ENCODE measurements around the gene MYO5C.
A peak's percentile ranks its signal among the peaks of the same experiment; 100 is the strongest.
"Not testable (repeated sequence)": the region's sequence is repeated elsewhere in the genome, so short reads cannot be mapped to it uniquely, and the experiment has no call there.

Gene MYO5C

GRCh38 chr15:52200831-52201365 lies 94.7 kb downstream of the MYO5C start:
- DNase-seq = no peak

- no peak for DNase-seq
Measured at GRCh38 chr15:52199271-52199670, 96.3 kb downstream of the MYO5C start.

DNA sequence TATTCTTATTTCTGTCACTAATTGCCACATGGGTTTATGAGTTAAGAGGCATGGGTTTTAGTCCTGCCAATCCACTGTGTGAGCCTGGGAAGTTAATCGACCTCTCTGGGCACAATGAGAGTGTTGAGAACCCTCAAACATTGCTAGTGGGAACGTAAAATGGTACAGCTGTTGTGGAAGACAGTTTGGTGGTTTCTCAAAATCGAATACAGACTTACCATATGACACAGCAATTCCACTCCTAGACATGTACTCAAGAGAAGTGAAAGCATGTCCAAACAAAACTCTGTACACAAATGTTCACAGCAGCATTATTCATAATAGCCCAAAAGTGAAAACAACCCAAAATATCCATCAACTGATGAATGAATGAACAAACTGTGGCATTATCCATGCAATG lies 98.7 kb downstream of the MYO5C start:
- DNase-seq = no peak

DNA sequence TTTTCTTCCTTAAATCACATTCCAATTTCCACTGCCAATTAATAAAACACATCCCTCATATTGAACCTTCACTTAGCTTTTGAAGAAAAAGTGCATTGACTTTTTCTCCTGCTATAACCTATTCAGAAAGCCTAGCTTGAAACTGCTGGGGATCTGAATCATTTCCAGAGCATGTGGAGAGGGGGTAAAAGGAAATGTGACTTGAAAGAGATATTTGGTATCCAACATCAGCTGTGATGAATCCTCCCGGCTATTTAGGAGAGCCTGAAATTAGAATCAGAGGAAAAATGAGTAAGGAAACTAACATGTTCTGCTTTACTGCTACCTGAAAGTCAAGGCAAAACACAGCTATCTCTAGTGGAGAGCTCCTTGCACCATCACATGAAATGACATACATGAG lies 101.8 kb downstream of the MYO5C start:
- no peak for DNase-seq

- no peak for DNase-seq
Measured at GRCh38 chr15:52193321-52193720, 102.3 kb downstream of the MYO5C start.

- no peak for DNase-seq
Measured at GRCh38 chr15:52191207-52191606, 104.4 kb downstream of the MYO5C start, which contains the start of gene GNB5. GNB5 (minus strand) TSS chr15:52191392; CDS start chr15:52184676, 6,716 bp downstream.

- no peak for DNase-seq
Measured at GRCh38 chr15:52186651-52187486, 108.7 kb downstream of the MYO5C start.

GRCh38 chr15:52185151-52185561 lies 110.4 kb downstream of the MYO5C start:
- no peak for DNase-seq

DNA sequence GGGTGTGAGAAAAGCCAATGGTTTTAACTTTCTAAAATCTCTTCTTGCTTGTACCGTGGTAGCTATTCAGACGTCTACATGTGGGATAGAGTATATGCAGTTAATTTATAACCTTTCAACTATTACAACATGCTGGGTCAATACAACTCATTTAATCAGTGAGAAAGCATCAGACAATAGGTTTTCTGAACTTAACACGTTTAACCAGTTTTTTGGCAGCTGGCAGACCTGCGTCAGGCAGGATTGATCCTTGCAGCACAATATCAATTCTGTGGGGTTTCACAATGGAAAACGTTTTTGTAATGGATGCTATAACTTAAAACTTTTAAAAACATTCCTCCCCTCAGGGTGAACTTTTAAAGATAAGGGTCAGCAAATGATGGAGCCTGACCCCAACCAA lies 110.9 kb downstream of the MYO5C start:
- DNase-seq = no peak

DNA sequence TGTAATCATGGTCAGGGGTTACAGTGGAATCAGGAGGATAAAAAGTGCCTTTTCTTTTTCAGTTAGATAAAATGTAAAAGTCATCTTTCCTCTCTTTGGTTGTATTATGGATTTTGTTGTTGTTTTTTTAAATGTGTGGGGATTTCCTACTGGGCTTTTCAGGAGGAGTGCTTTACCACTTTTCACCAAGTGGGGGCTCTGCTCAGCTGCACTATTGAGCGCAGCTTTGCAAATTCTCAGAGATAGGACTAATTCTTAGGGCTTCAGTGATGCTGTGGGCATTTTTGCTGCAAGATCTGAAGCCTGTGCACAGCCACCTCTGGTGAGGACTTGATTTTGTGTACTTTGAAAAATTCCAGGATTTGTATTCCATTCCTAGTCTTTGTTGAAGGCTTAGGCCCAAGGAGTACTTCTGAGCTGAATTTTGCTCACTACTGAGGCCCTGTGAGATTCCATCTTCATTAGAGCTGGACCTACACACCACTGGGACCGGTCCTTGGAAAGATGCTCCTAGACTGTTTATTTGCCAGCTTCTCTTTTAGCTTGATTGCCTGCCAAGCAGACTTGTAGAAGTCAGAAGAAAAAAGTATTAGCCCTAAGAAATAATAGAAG lies 111.9 kb downstream of the MYO5C start:
- no peak for DNase-seq

- no peak for DNase-seq
Measured at GRCh38 chr15:52181938-52182780, 113.4 kb downstream of the MYO5C start.

DNA sequence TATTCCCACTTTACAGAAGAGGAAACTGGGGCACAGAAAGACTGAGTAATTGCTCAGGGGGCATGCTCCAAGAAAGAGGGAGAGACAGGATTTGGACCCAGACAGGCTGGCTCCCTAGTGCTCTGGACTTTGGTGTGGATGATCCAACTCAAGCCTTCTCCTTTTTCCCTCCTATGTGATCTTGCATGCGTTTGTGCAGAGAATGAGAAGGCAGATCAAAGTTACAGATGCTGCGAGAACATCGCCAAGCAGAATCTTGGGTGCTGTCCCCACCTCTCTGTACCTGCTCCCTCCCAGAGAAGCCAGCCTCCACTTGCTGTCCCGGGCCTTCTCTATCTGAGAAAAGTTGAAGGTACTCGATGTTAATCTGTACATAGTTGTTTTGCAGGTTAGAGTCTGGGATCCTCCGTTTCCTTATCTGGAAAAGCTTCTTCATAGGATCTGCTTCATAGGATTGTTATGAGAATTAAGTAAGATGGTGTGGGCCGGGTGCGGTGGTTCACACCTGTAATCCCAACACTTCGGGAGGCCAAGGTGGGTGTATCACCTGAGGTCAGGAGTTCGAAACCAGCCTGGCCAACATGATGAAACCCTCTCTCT lies 114.7 kb downstream of the MYO5C start:
- DNase-seq = no peak

DNA sequence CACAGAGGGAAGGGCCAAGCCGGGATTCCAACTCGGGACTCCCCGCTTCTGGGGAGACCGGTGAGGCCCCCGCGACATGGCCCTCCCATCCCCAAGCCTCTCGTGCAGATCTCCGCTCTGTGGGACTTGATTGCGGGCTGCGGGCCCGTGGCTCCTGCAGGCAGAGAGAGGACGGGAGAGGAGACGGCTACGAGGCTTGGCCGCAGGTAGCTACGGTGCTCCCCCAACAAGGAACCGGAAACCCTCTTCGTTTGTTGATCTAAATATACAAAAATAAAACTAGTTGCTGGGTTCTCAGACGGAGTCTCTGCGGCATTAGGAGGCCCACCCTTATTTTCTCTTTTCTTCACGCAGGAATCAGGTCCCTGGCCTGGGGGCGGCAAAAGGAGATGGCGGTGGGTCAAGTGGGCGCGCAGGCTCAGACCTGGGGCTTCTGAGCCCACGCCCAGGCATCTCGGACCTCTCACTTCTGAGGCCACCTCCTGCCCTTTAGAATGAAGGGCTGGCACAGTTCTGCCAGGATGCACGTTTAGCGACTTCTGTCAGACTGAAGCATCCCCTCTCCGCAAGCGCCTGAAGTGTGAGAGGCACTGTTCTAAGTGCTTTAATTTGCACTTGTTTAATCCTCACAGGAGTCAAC lies 115.3 kb downstream of the MYO5C start:
- DNase-seq = no peak

- peak; percentile 32 for DNase-seq
Measured at GRCh38 chr15:52179278-52180195, 116.1 kb downstream of the MYO5C start.

DNA sequence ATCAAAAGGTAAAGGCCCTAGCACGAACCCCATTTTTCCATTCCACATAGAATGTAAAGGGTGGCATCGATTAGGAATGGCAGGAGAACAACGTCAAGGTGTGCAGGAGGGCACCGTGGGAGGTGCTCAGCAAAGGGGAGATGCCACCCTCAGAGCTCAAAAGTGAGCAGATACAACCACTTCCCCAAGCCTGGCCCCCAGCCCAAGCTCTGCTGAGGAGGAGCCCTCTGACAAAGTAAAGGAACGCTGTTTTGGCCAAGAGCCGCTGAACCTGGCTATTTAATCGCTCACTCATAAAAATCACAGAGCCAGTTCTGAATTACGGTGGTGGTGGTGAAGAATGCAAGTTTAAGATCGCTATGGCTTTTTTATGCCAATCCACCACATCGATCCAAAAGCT lies 116.8 kb downstream of the MYO5C start:
- no peak for DNase-seq

DNA sequence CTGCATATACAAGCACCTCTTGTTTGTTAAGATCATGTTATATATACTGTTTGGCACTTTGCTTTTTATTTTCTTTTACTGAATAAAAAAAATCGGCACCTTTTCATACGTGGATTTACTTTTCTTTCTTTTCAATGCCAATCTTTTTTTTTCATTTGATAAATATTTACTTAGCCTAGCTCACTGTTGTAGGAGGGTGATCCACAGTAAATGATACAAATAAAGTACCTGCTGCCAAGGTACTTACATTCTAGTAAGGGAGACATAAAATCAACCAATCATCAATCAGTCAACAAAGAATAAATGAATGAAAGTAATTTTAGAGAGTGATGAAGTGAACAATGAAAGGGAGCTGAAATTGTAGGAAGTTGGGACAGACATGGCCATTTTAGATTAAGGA lies 122.7 kb downstream of the MYO5C start:
- DNase-seq = no peak

DNA sequence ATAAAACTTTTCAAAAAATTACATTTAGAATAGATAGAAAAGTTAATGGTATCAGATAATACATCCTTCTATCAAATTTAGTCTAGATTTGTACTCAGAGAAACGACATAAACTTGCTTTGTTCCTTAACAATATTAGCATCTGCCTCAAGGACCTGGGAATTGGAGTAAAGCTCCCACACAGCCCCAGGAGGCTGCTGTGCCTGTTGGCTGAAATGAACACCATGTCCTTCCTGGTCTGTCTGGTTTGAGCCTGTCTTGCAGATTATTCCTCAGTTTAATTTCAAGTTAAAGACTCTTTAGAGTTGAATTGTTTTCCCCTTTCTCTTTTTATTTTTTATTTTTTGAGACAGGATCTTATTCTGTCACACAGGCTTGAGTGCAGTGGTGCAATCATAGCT lies 123.8 kb downstream of the MYO5C start:
- DNase-seq = no peak

DNA sequence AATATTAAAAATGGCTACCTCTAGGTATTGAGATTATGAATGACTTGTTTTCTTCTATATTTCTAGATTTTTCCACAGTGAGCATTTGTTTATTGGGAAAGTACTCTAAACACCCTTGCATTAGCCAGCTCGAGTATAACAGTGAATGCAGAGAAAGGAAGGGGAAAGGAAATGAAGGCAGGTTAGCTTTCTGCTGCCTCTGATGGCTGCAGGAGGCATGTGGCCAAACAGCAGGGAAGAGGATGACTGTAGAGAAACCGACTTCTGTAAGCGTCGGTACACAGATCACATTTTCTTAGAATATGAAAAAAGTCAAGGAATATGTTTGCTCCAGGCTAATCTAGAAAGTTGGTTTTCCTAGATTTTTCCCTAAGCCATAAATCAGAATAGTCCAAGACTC lies 124.2 kb downstream of the MYO5C start:
- no peak for DNase-seq

GRCh38 chr15:52170199-52170598 lies 125.4 kb downstream of the MYO5C start:
- not testable (repeated sequence) for DNase-seq

GRCh38 chr15:52165494-52166131 lies 130.0 kb downstream of the MYO5C start:
- not testable (repeated sequence) for DNase-seq
